K562 (cell line): ENCODE measurements around the gene BMS1. TPM values are rescaled to one million over a fixed set of nuclear protein-coding genes. Genes with fewer than 3 reads are reported as not detected.

ENCODE experiments used
- ATAC-seq: fragments of 200-7000 bp; cut with Tn5 transposase; 3 replicates; pipeline ENCODE4 v1.9.1; 2020; ENCODE audit warnings: moderate library complexity
- BruUV-seq: library from RNA; stranded (reverse); fragments of 400-500 nt; replicated peaks from 2 replicates; lab custom pipeline; 2021; lab: Mats Ljungman, UMichigan
- CTCF ChIA-PET: fragments of 300-600 bp; formaldehyde crosslinking; extraction: SDS; loops from one replicate; lab custom pipeline; 2021; ENCODE audit warnings: low intra/inter-chr PET ratio; lab: Yijun Ruan, JAX
- POLR2A ChIA-PET: fragments of 300-600, 350-650 bp; sonication (Branson Sonifier 250); formaldehyde crosslinking; extraction: SDS; loops from one replicate; lab custom pipeline; 2021; ENCODE audit warnings: antibody characterized with exemption, inconsistent platforms; lab: Yijun Ruan, JAX
- DNase-seq, 4 experiments: peaks; one replicate each; pipeline versions ENCODE4 v3.0.0 to v3.0.0-alpha.2; 2011 to 2018; ENCODE audit warnings: low spot score in 3 of 4, mixed read lengths in 3 of 4; ENCODE audit errors: extremely low read depth in 1 of 4
- FAIRE-seq: peaks from 2 replicates; lab custom pipeline; 2011; peaks lifted over from hg19 to GRCh38; lab: Jason Lieb, UNC
- H2AFZ ChIP-seq: 2 replicates; pipeline ENCODE4 v1.6.0; 2011; ENCODE audit warnings: low read depth, low read length, control low read depth, inconsistent platforms
- H3K27ac ChIP-seq: fragments of 200-600 bp; 3 replicates; pipeline ENCODE4 v1.8.0; 2011; ENCODE audit warnings: low read depth, mild to moderate bottlenecking, control low read depth, inconsistent platforms, low read length, moderate library complexity, mixed read lengths; ENCODE audit errors: extremely low read depth
- H3K27me3 ChIP-seq, 2 experiments: fragments of 300-600 bp in 1 of 2; 2 replicates in 1 of 2; 3 replicates in 1 of 2; pipeline versions ENCODE4 v1.6.0 to v1.8.0; 2011; ENCODE audit warnings: inconsistent platforms in 2 of 2, low read length in 2 of 2, mild to moderate bottlenecking in 1 of 2, mixed read lengths in 1 of 2, moderate library complexity in 1 of 2; ENCODE audit not compliant: control insufficient read depth in 2 of 2, insufficient read depth in 2 of 2
- H3K36me3 ChIP-seq: fragments of 300-600 bp; 3 replicates; pipeline ENCODE4 v1.8.0; 2011; ENCODE audit warnings: mild to moderate bottlenecking, low read length, inconsistent platforms; ENCODE audit not compliant: control insufficient read depth, insufficient read depth
- H3K4me1 ChIP-seq, 2 experiments: fragments of 200-600 bp in 1 of 2; replicated peaks in 1 of 2; 2 replicates in 1 of 2; 3 replicates in 1 of 2; pipeline versions ENCODE4 v1.5.1 to v1.8.0; 2011; ENCODE audit warnings: inconsistent platforms in 2 of 2, low read length in 2 of 2, mild to moderate bottlenecking in 1 of 2, mixed read lengths in 1 of 2, moderate library complexity in 1 of 2; ENCODE audit not compliant: control insufficient read depth in 2 of 2, insufficient read depth in 2 of 2
- H3K4me2 ChIP-seq: 2 replicates; pipeline ENCODE4 v1.6.1; 2011; ENCODE audit warnings: low read length, control low read depth, inconsistent platforms, mixed read lengths; ENCODE audit not compliant: insufficient read depth
- H3K4me3 ChIP-seq: fragments of 200-600 bp; sonication (generic), shearing (Covaris generic); 2 replicates; pipeline ENCODE4 v1.5.1; 2016; ENCODE audit warnings: control low read depth, inconsistent platforms
- H3K79me2 ChIP-seq: fragments of 200-600 bp; 3 replicates; pipeline ENCODE4 v1.8.0; 2011; ENCODE audit warnings: low read length, inconsistent platforms; ENCODE audit not compliant: control insufficient read depth, insufficient read depth
- H3K9ac ChIP-seq, 2 experiments: 2 replicates each; pipeline versions ENCODE4 v1.6.0 to v1.6.1; 2011; ENCODE audit warnings: low read depth in 2 of 2, low read length in 2 of 2, control low read depth in 1 of 2, inconsistent platforms in 1 of 2, mild to moderate bottlenecking in 1 of 2, mixed read lengths in 1 of 2; ENCODE audit not compliant: insufficient read depth in 1 of 2
- H3K9me1 ChIP-seq: one replicate; pipeline ENCODE4 v1.6.0; 2011; ENCODE audit warnings: inconsistent platforms, mild to moderate bottlenecking, low read length, moderate library complexity; ENCODE audit not compliant: control insufficient read depth, insufficient read depth
- H3K9me3 ChIP-seq: replicated peaks from 2 replicates; pipeline ENCODE4 v1.5.1; 2011; ENCODE audit warnings: low read depth, low read length, inconsistent platforms; ENCODE audit not compliant: control insufficient read depth, insufficient read depth
- H4K20me1 ChIP-seq: replicated peaks from 2 replicates; pipeline ENCODE4 v1.6.1; 2011; ENCODE audit warnings: low read length, inconsistent platforms, mixed read lengths; ENCODE audit not compliant: control insufficient read depth, insufficient read depth
- ATF2 ChIP-seq: sonication (generic); formaldehyde crosslinking; IDR thresholded peaks from 2 replicates; pipeline ENCODE4 v1.8.1; 2022; ENCODE audit warnings: missing genetic modification reagents
- ATF4 ChIP-seq: fragments of 450-650 bp; formaldehyde crosslinking; IDR thresholded peaks from 2 replicates; pipeline ENCODE4 v1.4.0; 2022; ENCODE audit warnings: mild to moderate bottlenecking, moderate library complexity
- ID3 ChIP-seq, 2 experiments: fragments of 250-450 bp in 1 of 2; fragments of 450-650 bp in 1 of 2; sonication (Bioruptor Pico) in 1 of 2; IDR thresholded peaks; 2 replicates each; pipeline versions ENCODE4 v1.6.1 to v1.8.0; 2016 to 2021; ENCODE audit warnings: mild to moderate bottlenecking in 2 of 2, moderate library complexity in 2 of 2, missing compliant biosample characterization in 1 of 2, missing genetic modification characterization in 1 of 2
- MEF2A ChIP-seq: IDR thresholded peaks from 2 replicates; pipeline ENCODE4 v1.6.1; 2011; ENCODE audit warnings: low read depth, mild to moderate bottlenecking, low read length, moderate library complexity; ENCODE audit not compliant: control insufficient read depth
- NR2C2 ChIP-seq, 2 experiments: fragments of 200-800 bp in 1 of 2; sonication (Bioruptor generic) in 1 of 2; sonication (generic) in 1 of 2; formaldehyde crosslinking in 1 of 2; IDR thresholded peaks; 2 replicates each; pipeline versions ENCODE4 v1.6.1 to v1.8.0; 2016 to 2022; ENCODE audit warnings: mild to moderate bottlenecking in 1 of 2, missing compliant biosample characterization in 1 of 2, missing genetic modification characterization in 1 of 2, missing genetic modification reagents in 1 of 2
- RBM22 ChIP-seq: fragments of 200-400 bp; formaldehyde crosslinking; IDR thresholded peaks from 2 replicates; pipeline ENCODE4 v1.6.1; 2018; ENCODE audit warnings: low read length, low read depth; ENCODE audit not compliant: poor library complexity, severe bottlenecking
- SP1 ChIP-seq: sonication (generic); formaldehyde crosslinking; IDR thresholded peaks from 2 replicates; pipeline ENCODE4 v1.8.1; 2022; ENCODE audit warnings: mild to moderate bottlenecking, missing genetic modification reagents
- ZFP36 ChIP-seq: fragments of 150-350 bp; IDR thresholded peaks from 2 replicates; pipeline ENCODE4 v1.6.1; 2018; ENCODE audit warnings: low read length, low read depth; ENCODE audit not compliant: partially characterized antibody
- ZNF764 ChIP-seq: fragments of 250-450 bp; sonication (Bioruptor Pico); IDR thresholded peaks from 2 replicates; pipeline ENCODE4 v1.4.0; 2020; ENCODE audit warnings: low read depth, mild to moderate bottlenecking, moderate library complexity
- WGBS: fragments of 100-300 bp; shearing (Covaris generic); methylation state at CpG from one replicate; pipeline ENCODE4 v1.1.6; 2016; ENCODE audit warnings: low coverage, mixed read lengths; ENCODE audit not compliant: insufficient coverage; ENCODE audit errors: missing lambda C conversion rate; 5-methylcytosine and 5-hydroxymethylcytosine counted together
- in situ Hi-C: fragments of 300-500 bp; cut with MboI; formaldehyde crosslinking; loops from 4 replicates; pipeline ENCODE4 v1.15.0; 2018; ENCODE audit warnings: inconsistent platforms, mixed read lengths
- intact Hi-C: fragments of 100-400 bp; cut with micrococcal nuclease; formaldehyde crosslinking; loops from 2 replicates; pipeline ENCODE4 v1.14.2; 2022
- polyA plus RNA-seq, 8 experiments: library from polyadenylated mRNA; depleted of rRNA in 4 of 8; stranded (reverse) in 5 of 8; unstranded in 3 of 8; fragments of >200 nt; fragmentation: Nextera tagmentation in 2 of 8; fragmentation: Illumina TruSeq in 1 of 8; extraction: Ambion mirVana in 2 of 8; extraction: Trizol in 1 of 8; gene quantifications; 2 replicates each; pipeline versions ENCODE4 v1.2.1 to v1.2.3, GENCODE V29; 2011 to 2014; ENCODE audit warnings: inconsistent platforms in 1 of 8, missing spikeins in 1 of 8
- total RNA-seq, 7 experiments: library from RNA; depleted of rRNA in 6 of 7; stranded (reverse); fragments of >200 nt in 6 of 7; fragmentation: Illumina TruSeq in 2 of 7; extraction: Trizol in 2 of 7; gene quantifications; 2 replicates each; pipeline versions ENCODE4 v1.2.1 to v1.2.3, GENCODE V29; 2011 to 2021; ENCODE audit warnings: low replicate concordance in 1 of 7

Gene BMS1
- total and polyA plus RNA-seq, 9 of the 15 experiments (the other 6 are each of a cell fraction or from before 2014, with no cell fraction given): 11.1 to 46.9 (median 32.7) TPM

- no peak for TF ChIP-seq ATF2 (CRISPR knock-in tag)
- no peak for TF ChIP-seq SP1 (CRISPR knock-in tag)
Observed at GRCh38 chr10:42866115-42866995, 83.8 kb downstream of the BMS1 start (continued).

- Histone ChIP-seq H4K20me1 (no peaks in the 10 kb centered on the region), H3K9ac (no peak overlapping the region), H3K4me1 (peaks cover 0 to 12% of the 10 kb centered on the region in 2 experiments; a peak in 3 of 5 replicates), H3K79me2 (no peaks in the 10 kb centered on the region), H3K4me3 (no peak overlapping the region), H3K9me1 (no peaks in the 10 kb centered on the region), H3K27me3 (peaks cover 4 to 33% of the 10 kb centered on the region in 2 experiments; a peak in 2 of 5 replicates), H3K9me3 (no peaks in the 10 kb centered on the region), H3K27ac (no peak overlapping the region), H3K36me3 (no peaks in the 10 kb centered on the region), H3K4me2 (no peak overlapping the region), H2AFZ (no peak overlapping the region)
- FAIRE-seq: no peak
- no TSS peak for BruUV-seq
- DNase-seq: no peak
- ATAC-seq: no peak
- intact Hi-C loops: loop anchor here (2.0 to 5.0 kb wide), 2 partner anchors 110 to 211 kb away; no protein-coding TSS in a partner anchor
- 29% methylated on average over 9 of the region's 9 CpGs for WGBS
- CTCF ChIA-PET: interaction anchor here (0.7 kb wide), 1 partner anchor 238 kb away, joined by 4 read pairs; no protein-coding TSS in a partner anchor
- POLR2A ChIA-PET: no interaction called here
- TF ChIP-seq ATF4 (CRISPR knock-in tag) (no peak), ID3 (CRISPR knock-in tag; IDR thresholded peaks at IDR 0.05) (no peak), ID3 (tag; IDR thresholded peaks at IDR 0.05) (no peak), ZNF764 (CRISPR knock-in tag) (no peak), RBM22 (no peak), ZFP36 (no peak), NR2C2 (CRISPR knock-in tag; IDR thresholded peaks at IDR 0.05) (no peak), NR2C2 (tag; IDR thresholded peaks at IDR 0.05) (no peak), MEF2A (no peak), SP1 (CRISPR knock-in tag) (no peak)
- TF ChIP-seq, all 486 proteins: peak for 0
- in situ Hi-C loops: no loop called here
Observed at GRCh38 chr10:42867571-42867970, 85.0 kb downstream of the BMS1 start.
